Heart left ventricle (tissue), 13 donors: ENCODE measurements around the gene SLC29A3.

ENCODE experiments used
- CTCF ChIP-seq, 12 donors: fragments of 200-600 bp; sonication (generic) in 4 of 12; IDR thresholded peaks; one replicate each; pipeline versions ENCODE4 v1.5.0 to v1.8.0; 2018 to 2022; ENCODE audit warnings: antibody characterized with exemption in 12 of 12, mild to moderate bottlenecking in 5 of 12
- POLR2A ChIP-seq, 2 donors: fragments of 450-650 bp; IDR thresholded peaks; one replicate each; pipeline ENCODE4 v1.6.1; 2017; ENCODE audit warnings: antibody characterized with exemption in 2 of 2, mild to moderate bottlenecking in 2 of 2, moderate library complexity in 2 of 2
- donor health status: ischemic (EF 13 %, LVEDD 7.1; RV severe dilation, severe dysfunction).
- donor health status: DM: no; HTN: yes; CAD: no.
- donor health status: DM: no; HTN: no; CAD: no.
- donor health status: ischemic (EF 25% LVEDD 6.9; RV normal size, moderate dysfunction).
- donor health status: ischemic (EF 25% LVEDD 5.7; RV mildly dilated, moderate dysfunction).
- donor health status: ischemic (EF 35%, LVEDD 5.7; RV mildly dilated, moderate dysfunction).
- donor health status: nonischemic (EF 11% LVEDD 7.7; RV severe dilation, severe dysfunction).
- donor health status: DM: yes; HTN: yes; CAD: no.
- donor health status: PGD.
- donor health status: ischemic (EF 29% LVEDD 5.4; RV normal size, mild dysfunction).
- donor health status: nonischemic (EF 23%, LVEDD 6.1; RV moderate dilation, normal function).

- TF ChIP-seq CTCF (IDR thresholded peaks at IDR 0.05) (no peak), POLR2A (IDR thresholded peaks at IDR 0.05) (no peak)
Measured at GRCh38 chr10:71391701-71392100, 72.6 kb downstream of the SLC29A3 start.
